GM19455 (cell line): ENCODE measurements around the gene RNU1-2.
A peak's percentile ranks its signal among the peaks of the same experiment; 100 is the strongest.
"Not testable (repeated sequence)": the region's sequence is repeated elsewhere in the genome, so short reads cannot be mapped to it uniquely, and the experiment has no call there.

Experiments
- ATAC-seq: cut with Tn5 transposase; IDR thresholded peaks from one replicate; pipeline ENCODE4 v1.9.1; 2021; ENCODE audit not compliant: unreplicated experiment

The RNU1-2 gene

GRCh38 chr1:16895598-16896315 is at the start of gene RNU1-2:
TSS of gene RNU1-2 (plus strand) at chr1:16895980.
- peak; percentile 98 for ATAC-seq

GRCh38 chr1:16856201-16856600 is 39.6 kb upstream of the RNU1-2 start:
- ATAC-seq: not testable (repeated sequence)

GRCh38 chr1:16859167-16860041 is 36.4 kb upstream of the RNU1-2 start:
- ATAC-seq: not testable (repeated sequence)

- ATAC-seq: not testable (repeated sequence)
These were observed 35.7 kb upstream of the RNU1-2 start for GRCh38 chr1:16860048-16860447.

- not testable (repeated sequence) for ATAC-seq
These were observed 33.9 kb upstream of the RNU1-2 start for GRCh38 chr1:16861832-16862245.

- ATAC-seq: not testable (repeated sequence)
These were observed 33.4 kb upstream of the RNU1-2 start for GRCh38 chr1:16862415-16862814.

- not testable (repeated sequence) for ATAC-seq
These were observed 32.8 kb upstream of the RNU1-2 start for GRCh38 chr1:16863024-16863423.

- not testable (repeated sequence) for ATAC-seq
These were observed 28.7 kb upstream of the RNU1-2 start for GRCh38 chr1:16866926-16867707.

GRCh38 chr1:16868787-16869186 is 27.0 kb upstream of the RNU1-2 start:
- ATAC-seq: not testable (repeated sequence)

- not testable (repeated sequence) for ATAC-seq
These were observed 25.8 kb upstream of the RNU1-2 start for GRCh38 chr1:16869996-16870395.

GRCh38 chr1:16871171-16871570 is 24.6 kb upstream of the RNU1-2 start:
- not testable (repeated sequence) for ATAC-seq

GRCh38 chr1:16872152-16873075 is 23.4 kb upstream of the RNU1-2 start:
- ATAC-seq: not testable (repeated sequence)

GRCh38 chr1:16873076-16873879 is 22.5 kb upstream of the RNU1-2 start:
- ATAC-seq: not testable (repeated sequence)

- not testable (repeated sequence) for ATAC-seq
These were observed 20.6 kb upstream of the RNU1-2 start for GRCh38 chr1:16874968-16875765.

- not testable (repeated sequence) for ATAC-seq
These were observed 14.0 kb upstream of the RNU1-2 start for GRCh38 chr1:16881742-16882141.

- ATAC-seq: no peak
These were observed 12.8 kb upstream of the RNU1-2 start for GRCh38 chr1:16882986-16883385.

GRCh38 chr1:16884487-16884886 is 11.3 kb upstream of the RNU1-2 start:
- ATAC-seq: not testable (repeated sequence)

GRCh38 chr1:16886860-16887605 is 8.7 kb upstream of the RNU1-2 start:
- no peak for ATAC-seq
